ENCODE measurements around the gene MGAT4A. TPM values are rescaled to one million over a fixed set of nuclear protein-coding genes. Genes with fewer than 3 reads are reported as not detected.

Gene MGAT4A
- total and polyA plus RNA-seq, 2 of the 8 experiments (the other 6 are each of a cell fraction or from before 2014, with no cell fraction given): 1.4 to 7.7 TPM

DNA sequence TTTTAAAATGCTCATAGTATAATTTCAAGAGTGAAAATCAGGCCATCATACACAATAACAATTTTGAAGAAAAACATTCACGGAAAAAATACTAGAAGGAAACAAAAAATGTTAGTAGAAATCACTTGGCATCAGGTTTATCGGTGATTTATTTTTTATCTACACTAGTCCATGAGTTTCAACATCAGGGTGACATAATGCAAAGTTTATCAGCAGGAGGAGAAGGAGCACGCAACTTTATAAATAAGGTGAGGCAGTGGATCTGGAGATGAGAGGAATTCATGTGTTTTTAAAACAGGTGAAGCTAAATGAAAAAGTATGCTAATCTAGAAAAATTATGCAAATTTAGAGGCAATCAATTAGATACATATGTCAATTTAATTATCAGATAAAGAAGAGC, 54.2 kb downstream of the MGAT4A start:
- Histone ChIP-seq H3K56ac (replicated peaks; ENCODE audit: insufficient read length, low read depth, low read length) (no peak overlapping the region), H3K18ac (ENCODE audit: extremely low read depth, low read length) (no peak overlapping the region), H3K14ac (ENCODE audit: insufficient read length) (no peak overlapping the region), H3K4me3 (ENCODE audit: extremely low read depth in 1 of 4, insufficient read depth in 2 of 4, low read depth in 3 of 4, low read length in 4 of 4) (no peak overlapping the region), H2AFZ (ENCODE audit: low read length) (no peak overlapping the region), H3K79me2 (ENCODE audit: control insufficient read depth in 1 of 2, insufficient read depth in 2 of 2, low read length in 2 of 2) (no peaks in the 10 kb centered on the region), H3K79me1 (ENCODE audit: low read depth, low read length) (no peaks in the 10 kb centered on the region), H2BK5ac (ENCODE audit: low read depth, low read length) (no peak overlapping the region), H3K4me1 (replicated peaks in 1 of 4; ENCODE audit: control insufficient read depth in 3 of 4, insufficient read depth in 4 of 4, low read length in 3 of 4) (no peaks in the 10 kb centered on the region), H4K8ac (ENCODE audit: extremely low read depth, insufficient read depth, low read length) (no peak overlapping the region), H4K20me1 (replicated peaks in 1 of 2; ENCODE audit: control insufficient read depth in 1 of 2, insufficient read depth in 2 of 2, low read length in 2 of 2) (no peaks in the 10 kb centered on the region), H2BK120ac (replicated peaks; ENCODE audit: low read depth, low read length) (no peak overlapping the region), H3K23ac (ENCODE audit: insufficient read length) (no peak overlapping the region), H2AK5ac (ENCODE audit: low read depth, low read length) (no peak overlapping the region), H4K91ac (replicated peaks; ENCODE audit: insufficient read length, low read length) (no peak overlapping the region), H3K4me2 (ENCODE audit: insufficient read depth in 1 of 2, low read depth in 2 of 2, low read length in 2 of 2) (no peak overlapping the region), H3K27me3 (replicated peaks in 1 of 4; ENCODE audit: control insufficient read depth in 3 of 4, extremely low read depth in 1 of 4, insufficient read depth in 3 of 4, low read length in 3 of 4) (no peaks in the 10 kb centered on the region), H3K9me3 (ENCODE audit: insufficient read depth in 2 of 2, low read depth in 1 of 2, low read length in 1 of 2) (peaks cover 0 to 8% of the 10 kb centered on the region in 2 experiments; a peak in 2 of 4 replicates), H3K27ac (ENCODE audit: low read depth, low read length) (no peak overlapping the region), H2BK12ac (ENCODE audit: low read depth, low read length) (no peak overlapping the region), H3K4ac (replicated peaks; ENCODE audit: insufficient read length, low read depth, low read length) (no peak overlapping the region), H2BK15ac (ENCODE audit: low read length) (no peak overlapping the region), H3K9ac (replicated peaks in 1 of 4; ENCODE audit: extremely low read depth in 1 of 4, low read depth in 3 of 4, low read length in 3 of 4) (no peak overlapping the region), H4K5ac (ENCODE audit: insufficient read length, low read depth, low read length) (no peak overlapping the region), H3K36me3 (ENCODE audit: control insufficient read depth in 2 of 4, insufficient read depth in 4 of 4, low read length in 3 of 4) (no peaks in the 10 kb centered on the region), H3K23me2 (ENCODE audit: low read depth, low read length) (no peaks in the 10 kb centered on the region), H2BK20ac (ENCODE audit: low read length) (no peak overlapping the region)
- ChIA-PET CTCF (ENCODE audit: partially characterized antibody) (no interaction called here), POLR2A (ENCODE audit: partially characterized antibody) (no interaction called here)
- FAIRE-seq (no peak), DNase-seq (ENCODE audit: low read depth in 1 of 2, low spot score in 2 of 2) (no peak)
- 88% methylated on average over 3 of the region's 3 CpGs; no CpG with 5 or more reads in 1 of the 2 experiments for WGBS, 2 experiments (ENCODE audit: extremely low coverage in 1 of 2, insufficient coverage in 1 of 2, insufficient read length in 1 of 2, insufficient replicate concordance in 2 of 2, low coverage in 1 of 2, low lambda C conversion rate in 2 of 2, missing lambda C conversion rate in 1 of 2)
- TF ChIP-seq CHD2 (IDR thresholded peaks at IDR 0.05; ENCODE audit: low read length) (no peak), KDM4A (IDR thresholded peaks at IDR 0.05; ENCODE audit: low read depth, low read length, severe bottlenecking) (no peak), EP300 (IDR thresholded peaks at IDR 0.05; ENCODE audit: borderline replicate concordance in 1 of 2, low read depth in 2 of 2, low read length in 2 of 2) (no peak), RFX5 (IDR thresholded peaks at IDR 0.05; ENCODE audit: borderline replicate concordance, low read depth, low read length) (no peak), SP1 (IDR thresholded peaks at IDR 0.05; ENCODE audit: low read depth, low read length) (no peak), POLR2A (IDR thresholded peaks at IDR 0.05; ENCODE audit: control extremely low read depth in 1 of 2, low read depth in 2 of 2, low read length in 2 of 2) (no peak), SIN3A (conservative IDR thresholded peaks at IDR 0.05 in 1 of 2, IDR thresholded peaks at IDR 0.05 in 1 of 2; ENCODE audit: low read depth in 1 of 2, low read length in 2 of 2) (no peak), BCL11A (IDR thresholded peaks at IDR 0.05; ENCODE audit: low read depth in 2 of 2, low read length in 2 of 2) (no peak), FOSL1 (IDR thresholded peaks at IDR 0.05; ENCODE audit: insufficient read depth, low read depth, low read length) (no peak)
- TF ChIP-seq, protein P1, sequence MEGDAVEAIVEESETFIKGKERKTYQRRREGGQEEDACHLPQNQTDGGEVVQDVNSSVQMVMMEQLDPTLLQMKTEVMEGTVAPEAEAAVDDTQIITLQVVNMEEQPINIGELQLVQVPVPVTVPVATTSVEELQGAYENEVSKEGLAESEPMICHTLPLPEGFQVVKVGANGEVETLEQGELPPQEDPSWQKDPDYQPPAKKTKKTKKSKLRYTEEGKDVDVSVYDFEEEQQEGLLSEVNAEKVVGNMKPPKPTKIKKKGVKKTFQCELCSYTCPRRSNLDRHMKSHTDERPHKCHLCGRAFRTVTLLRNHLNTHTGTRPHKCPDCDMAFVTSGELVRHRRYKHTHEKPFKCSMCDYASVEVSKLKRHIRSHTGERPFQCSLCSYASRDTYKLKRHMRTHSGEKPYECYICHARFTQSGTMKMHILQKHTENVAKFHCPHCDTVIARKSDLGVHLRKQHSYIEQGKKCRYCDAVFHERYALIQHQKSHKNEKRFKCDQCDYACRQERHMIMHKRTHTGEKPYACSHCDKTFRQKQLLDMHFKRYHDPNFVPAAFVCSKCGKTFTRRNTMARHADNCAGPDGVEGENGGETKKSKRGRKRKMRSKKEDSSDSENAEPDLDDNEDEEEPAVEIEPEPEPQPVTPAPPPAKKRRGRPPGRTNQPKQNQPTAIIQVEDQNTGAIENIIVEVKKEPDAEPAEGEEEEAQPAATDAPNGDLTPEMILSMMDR (IDR thresholded peaks at IDR 0.05; ENCODE audit: control extremely low read depth in 1 of 3, insufficient read depth in 1 of 3, low read depth in 1 of 3, low read length in 3 of 3): no peak

All from H1 (cell line).